HepG2 (cell line): ENCODE data around the gene SLC1A5. TPM values are rescaled to one million over a fixed set of nuclear protein-coding genes. Genes with fewer than 3 reads are reported as not detected.

Experiments used
- ATF3 ChIP-seq: sonication (generic); formaldehyde crosslinking; IDR thresholded peaks from 2 replicates; pipeline ENCODE4 v1.4.0; 2020; ENCODE audit warnings: missing genetic modification reagents
- CSRNP1 ChIP-seq: sonication (generic); formaldehyde crosslinking; IDR thresholded peaks from 2 replicates; pipeline ENCODE4 v1.8.1; 2023; ENCODE audit warnings: mild to moderate bottlenecking, missing genetic modification reagents
- GTF3A ChIP-seq: sonication (generic); formaldehyde crosslinking; conservative IDR thresholded peaks from 2 replicates; pipeline ENCODE4 v1.4.0; 2020; ENCODE audit warnings: mild to moderate bottlenecking, missing genetic modification reagents
- HDAC2 ChIP-seq: sonication (generic); formaldehyde crosslinking; IDR thresholded peaks from 2 replicates; pipeline ENCODE4 v1.4.0; 2020; ENCODE audit warnings: missing genetic modification reagents
- NFE2L2 ChIP-seq: fragments of 150-350 bp; IDR thresholded peaks from 2 replicates; pipeline ENCODE4 v1.6.1; 2014; ENCODE audit warnings: low read length
- NR2F1 ChIP-seq, 2 experiments: fragments of 450-650 bp in 1 of 2; formaldehyde crosslinking in 1 of 2; IDR thresholded peaks; 2 replicates each; pipeline versions ENCODE4 v1.5.0 to v1.6.1; 2016 to 2020; ENCODE audit warnings: mild to moderate bottlenecking in 1 of 2, missing compliant biosample characterization in 1 of 2, missing genetic modification reagents in 1 of 2, moderate library complexity in 1 of 2
- PHB2 ChIP-seq: fragments of 450-650 bp; IDR thresholded peaks from 2 replicates; pipeline ENCODE4 v1.6.1; 2018; ENCODE audit not compliant: partially characterized antibody
- PHF20 ChIP-seq: sonication (generic); formaldehyde crosslinking; IDR thresholded peaks from 2 replicates; pipeline ENCODE4 v1.5.0; 2020; ENCODE audit warnings: mild to moderate bottlenecking, missing genetic modification reagents
- SNAPC5 ChIP-seq: sonication (generic); formaldehyde crosslinking; IDR thresholded peaks from 2 replicates; pipeline ENCODE4 v1.8.1; 2023; ENCODE audit warnings: mild to moderate bottlenecking, missing genetic modification reagents, borderline replicate concordance
- TOE1 ChIP-seq: sonication (generic); formaldehyde crosslinking; IDR thresholded peaks from 2 replicates; pipeline ENCODE4 v1.4.0; 2020; ENCODE audit warnings: mild to moderate bottlenecking, missing genetic modification reagents
- U2AF1 ChIP-seq: fragments of 200-400 bp; formaldehyde crosslinking; optimal IDR thresholded peaks from 2 replicates; pipeline ENCODE3; 2017; ENCODE audit warnings: mild to moderate bottlenecking, low read depth, low read length
- ZBTB40 ChIP-seq, 2 experiments: fragments of 450-650 bp in 1 of 2; sonication (generic) in 1 of 2; formaldehyde crosslinking in 1 of 2; IDR thresholded peaks; 2 replicates each; pipeline versions ENCODE4 v1.6.1 to v1.8.0; 2016 to 2022; ENCODE audit warnings: antibody characterized with exemption in 1 of 2, mild to moderate bottlenecking in 1 of 2, missing genetic modification reagents in 1 of 2
- ZFP36L1 ChIP-seq: sonication (generic); formaldehyde crosslinking; IDR thresholded peaks from 2 replicates; pipeline ENCODE4 v1.8.0; 2022; ENCODE audit warnings: mild to moderate bottlenecking, missing genetic modification reagents, moderate library complexity
- ZMAT3 ChIP-seq: sonication (generic); formaldehyde crosslinking; conservative IDR thresholded peaks from 2 replicates; pipeline ENCODE4 v1.7.0; 2021; ENCODE audit warnings: missing genetic modification reagents
- ZNF136 ChIP-seq: sonication (generic); formaldehyde crosslinking; IDR thresholded peaks from 2 replicates; pipeline ENCODE4 v1.8.1; 2022; ENCODE audit warnings: low read depth, mild to moderate bottlenecking, moderate library complexity, missing genetic modification reagents
- ZNF225 ChIP-seq: sonication (generic); formaldehyde crosslinking; IDR thresholded peaks from 2 replicates; pipeline ENCODE4 v1.4.0; 2020; ENCODE audit warnings: mild to moderate bottlenecking, missing genetic modification reagents
- ZSCAN31 ChIP-seq: sonication (generic); formaldehyde crosslinking; IDR thresholded peaks from 2 replicates; pipeline ENCODE4 v1.5.0; 2020; ENCODE audit warnings: low read depth, mild to moderate bottlenecking, missing genetic modification reagents
- polyA plus RNA-seq, 8 experiments: library from polyadenylated mRNA; depleted of rRNA in 3 of 8; stranded (reverse) in 7 of 8; unstranded in 1 of 8; fragments of >200 nt; fragmentation: Illumina TruSeq in 4 of 8; extraction: Trizol in 4 of 8; gene quantifications; 2 replicates each; pipeline versions ENCODE4 v1.2.1 to v1.2.3, GENCODE V29; 2011 to 2016; ENCODE audit warnings: low read depth in 4 of 8, missing spikeins in 1 of 8, mixed read lengths in 1 of 8; ENCODE audit not compliant: insufficient read depth in 1 of 8
- total RNA-seq, 5 experiments: library from RNA; depleted of rRNA; stranded (reverse); fragments of >200 nt; fragmentation: Illumina TruSeq; extraction: Trizol; gene quantifications; 2 replicates each; pipeline ENCODE4 v1.2.3, GENCODE V29; 2016; ENCODE audit warnings: low read depth in 1 of 5

SLC1A5 gene
- total and polyA plus RNA-seq, 2 of the 13 experiments (the other 11 are each of a cell fraction or from before 2014, with no cell fraction given): 120 to 159 TPM

- no peak for TF ChIP-seq ZBTB40 (IDR thresholded peaks at IDR 0.05)
- peak; percentile 45; the same call in 1 of the 2 replicates for TF ChIP-seq ZBTB40 (CRISPR knock-in tag; IDR thresholded peaks at IDR 0.05)
- TF ChIP-seq ZNF225 (CRISPR knock-in tag): no peak
- no peak for TF ChIP-seq NFE2L2
- no peak for TF ChIP-seq ZNF136 (CRISPR knock-in tag)
- TF ChIP-seq CSRNP1 (CRISPR knock-in tag): no peak; the same call in 1 of the 2 replicates
- TF ChIP-seq ZFP36L1 (CRISPR knock-in tag): 0 out of 2 replicates have a peak, but pooled peaks have one; percentile 75
- no peak for TF ChIP-seq ATF3
- TF ChIP-seq NR2F1 (CRISPR knock-in tag; IDR thresholded peaks at IDR 0.05): no peak
- peak; percentile 86 for TF ChIP-seq U2AF1
- TF ChIP-seq SNAPC5 (CRISPR knock-in tag): no peak
- no peak for TF ChIP-seq PHB2
- peak; percentile 91 for TF ChIP-seq ZMAT3 (CRISPR knock-in tag)
- TF ChIP-seq TOE1 (CRISPR knock-in tag): peak; percentile 78; the same call in 1 of the 2 replicates
- peak; percentile 47 for TF ChIP-seq HDAC2 (CRISPR knock-in tag)
- TF ChIP-seq GTF3A (CRISPR knock-in tag): no peak
- TF ChIP-seq ZSCAN31 (CRISPR knock-in tag): no peak
- TF ChIP-seq PHF20 (CRISPR knock-in tag): no peak
Observed at GRCh38 chr19:46788262-46788967, at the start of gene SLC1A5 (continued).
